HEK293T (cell line): ENCODE measurements around the gene NTNG2.

Source experiments
- BHLHE40 ChIP-seq: fragments of 450-650 bp; IDR thresholded peaks from 2 replicates; pipeline ENCODE4 v1.6.1; 2016; ENCODE audit warnings: mild to moderate bottlenecking, moderate library complexity, borderline replicate concordance
- FOXA1 ChIP-seq: fragments of 450-650 bp; IDR thresholded peaks from 2 replicates; pipeline ENCODE4 v1.6.1; 2016; ENCODE audit warnings: mild to moderate bottlenecking
- HDGF ChIP-seq: fragments of 450-650 bp; IDR thresholded peaks from 2 replicates; pipeline ENCODE4 v1.6.1; 2017; ENCODE audit warnings: antibody characterized with exemption, borderline replicate concordance

- TF ChIP-seq BHLHE40 (no peak), HDGF (no peak), FOXA1 (no peak)
Observed at GRCh38 chr9:132239999-132240840, 78.4 kb downstream of the NTNG2 start.
